D721Med (cell line): ENCODE measurements around the gene RNH1.

ENCODE experiments used
- DNase-seq: peaks from one replicate; pipeline ENCODE4 v3.0.0; 2011; ENCODE audit warnings: low spot score; ENCODE audit not compliant: insufficient read length
- FAIRE-seq: peaks from 2 replicates; lab custom pipeline; 2011; peaks lifted over from hg19 to GRCh38; lab: Jason Lieb, UNC
- CTCF ChIP-seq: IDR thresholded peaks from 2 replicates; pipeline ENCODE4 v1.5.1; 2012; ENCODE audit warnings: mild to moderate bottlenecking, control low read depth; ENCODE audit not compliant: insufficient read depth; ENCODE audit errors: missing control alignments

RNH1 gene

GRCh38 chr11:474914-475506 lies 32.0 kb downstream of the RNH1 start:
- no peak for DNase-seq
- TF ChIP-seq CTCF = no peak
- no peak for FAIRE-seq

- DNase-seq (no peak), FAIRE-seq (no peak)
- TF ChIP-seq CTCF = no peak
These were observed 32.9 kb downstream of the RNH1 start for GRCh38 chr11:473962-474785.

- TF ChIP-seq CTCF = no peak
- DNase-seq (no peak), FAIRE-seq (no peak)
These were observed 33.6 kb downstream of the RNH1 start for GRCh38 chr11:473415-473814.

GRCh38 chr11:472816-473215 lies 34.2 kb downstream of the RNH1 start:
- no peak for TF ChIP-seq CTCF
- FAIRE-seq = no peak
- no peak for DNase-seq

- no peak for TF ChIP-seq CTCF
- no peak for DNase-seq
- FAIRE-seq = no peak
These were observed 34.8 kb downstream of the RNH1 start for GRCh38 chr11:472272-472671.

GRCh38 chr11:471468-472145 lies 35.4 kb downstream of the RNH1 start:
- DNase-seq (no peak), FAIRE-seq (no peak)
- TF ChIP-seq CTCF = no peak
